Medulla oblongata (tissue), 1 donor: ENCODE measurements around the gene MYO1E.
A peak's percentile ranks its signal among the peaks of the same experiment; 100 is the strongest.
"Not testable (repeated sequence)": the region's sequence is repeated elsewhere in the genome, so short reads cannot be mapped to it uniquely, and the experiment has no call there.

ENCODE experiments used
- DNase-seq: peaks from one replicate; pipeline ENCODE4 v3.0.0-alpha.2; 2015; ENCODE audit errors: extremely low spot score

MYO1E gene

DNA sequence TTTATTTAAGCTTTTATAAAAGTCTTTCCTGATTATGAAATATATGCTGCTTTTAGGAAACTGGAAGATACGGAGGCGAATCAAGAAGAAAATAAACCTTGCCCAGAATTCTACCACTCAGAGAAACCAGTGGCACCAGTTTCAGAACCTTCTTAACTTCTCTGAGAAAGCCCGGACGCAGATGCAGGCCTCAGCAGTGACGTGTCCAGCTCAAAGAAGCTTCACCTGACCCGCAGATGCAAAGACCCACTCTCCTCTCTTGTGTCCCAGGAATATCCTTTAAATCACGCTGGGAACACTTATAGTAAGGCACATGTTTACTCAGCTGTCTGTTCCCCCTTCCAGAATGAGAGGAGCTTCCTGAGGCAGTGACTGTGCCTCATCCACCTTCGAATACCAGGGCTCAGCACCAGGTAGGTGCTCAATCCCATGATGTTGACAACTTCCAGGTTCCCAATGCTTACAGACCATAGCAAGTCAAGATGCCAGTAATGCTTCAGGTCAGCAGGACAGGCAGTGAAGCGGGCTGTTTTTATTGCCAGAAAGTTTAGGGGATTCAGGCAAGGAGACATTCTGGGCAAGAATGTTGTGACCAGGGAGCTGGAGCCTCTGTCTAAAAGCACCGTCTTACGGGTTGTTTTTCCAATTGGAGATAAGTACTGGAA is 205.9 kb downstream of the MYO1E start:
- DNase-seq, result peak; percentile 30

DNA sequence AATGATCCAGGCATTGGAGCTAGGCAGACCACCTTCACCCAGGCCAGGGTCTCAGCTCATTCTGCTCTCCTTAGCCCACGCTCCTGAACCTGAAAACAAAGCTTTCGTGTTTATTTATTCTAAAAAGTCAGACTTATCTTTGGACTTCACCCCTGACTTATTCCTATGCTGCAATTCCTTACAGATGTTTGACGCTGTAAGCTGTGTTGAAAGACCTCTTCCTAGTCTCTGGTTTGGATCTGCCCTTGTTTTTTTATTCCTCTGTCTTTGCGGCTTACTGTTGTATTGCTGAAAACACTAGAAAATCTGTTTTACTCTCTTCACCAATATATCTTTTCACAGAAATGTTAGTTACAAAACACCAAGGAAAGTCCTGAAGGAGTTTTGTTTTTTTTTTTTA is 206.5 kb downstream of the MYO1E start:
- no peak for DNase-seq

DNA sequence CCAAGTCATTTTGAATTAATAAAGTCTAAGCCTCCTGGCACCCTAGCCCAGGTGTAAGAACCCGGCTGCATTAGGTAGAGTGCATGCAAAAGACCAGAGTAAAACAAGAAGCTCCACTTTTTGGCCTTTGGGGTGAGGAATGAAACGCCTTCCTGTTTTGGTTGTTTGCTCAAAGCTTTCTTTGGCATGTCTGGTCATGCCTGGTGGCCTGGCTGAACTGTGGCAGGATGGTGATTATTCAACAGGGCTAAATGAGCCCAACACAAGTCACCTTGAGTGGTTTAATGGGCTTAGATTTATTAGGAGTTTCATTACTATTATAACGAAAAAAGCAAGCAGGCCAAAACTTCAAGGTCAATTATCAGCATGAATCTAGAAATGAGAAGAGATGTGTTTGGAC is 206.9 kb downstream of the MYO1E start:
- no peak for DNase-seq

DNA sequence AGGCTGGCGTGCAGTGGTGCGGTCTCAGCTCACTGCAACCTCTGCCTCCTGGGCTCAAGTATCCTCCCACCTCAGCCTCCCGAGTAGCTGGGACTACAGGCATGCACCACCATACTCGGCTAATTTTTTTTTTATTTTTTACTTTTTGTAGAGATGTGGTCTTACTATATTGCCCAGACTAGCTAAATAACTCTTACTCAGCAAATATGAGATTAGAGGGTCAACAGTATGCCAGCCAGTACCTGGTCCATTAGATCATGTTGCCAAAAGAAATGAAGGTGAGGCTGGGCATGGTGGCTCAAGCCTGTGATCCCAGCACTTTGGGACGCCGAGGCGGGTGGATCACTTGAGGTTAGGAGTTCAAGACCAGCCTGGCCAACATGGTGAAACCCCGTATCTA is 210.6 kb downstream of the MYO1E start:
- not testable (repeated sequence) for DNase-seq

DNA sequence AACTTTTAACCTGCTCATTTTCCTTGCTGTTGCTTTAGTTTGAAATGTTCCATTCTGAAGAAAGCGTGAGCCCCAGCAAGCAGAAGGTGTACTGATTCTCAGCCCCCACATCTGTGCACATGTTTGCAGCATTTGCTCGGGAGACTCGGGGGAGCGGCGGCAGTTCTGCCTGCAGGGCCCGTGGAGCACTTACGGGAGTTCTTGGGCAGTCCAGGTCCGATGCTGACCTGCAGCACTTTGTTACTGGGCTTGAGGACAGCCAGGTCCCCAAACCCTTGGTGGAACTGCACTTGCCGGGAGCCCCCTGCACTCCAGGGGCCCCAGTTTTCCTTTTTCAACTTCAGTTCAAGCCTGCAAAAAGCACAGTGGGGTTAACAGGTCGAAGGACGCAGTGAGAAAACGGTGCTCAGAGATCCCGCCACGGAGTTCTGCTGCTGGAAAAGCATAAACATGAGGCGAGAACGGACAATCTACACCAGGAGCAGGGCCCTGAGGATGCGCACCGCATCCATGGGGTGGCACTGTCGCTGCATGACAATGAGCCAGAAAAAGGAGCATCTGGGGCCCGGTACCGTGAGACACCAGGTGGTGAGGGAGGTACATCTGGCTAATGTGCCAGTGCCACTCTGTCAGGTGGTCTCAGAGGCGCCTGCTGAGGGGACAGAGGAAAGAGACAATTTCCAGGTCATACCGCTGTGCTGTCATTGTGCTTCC is 211.6 kb downstream of the MYO1E start:
- DNase-seq, result no peak

DNA sequence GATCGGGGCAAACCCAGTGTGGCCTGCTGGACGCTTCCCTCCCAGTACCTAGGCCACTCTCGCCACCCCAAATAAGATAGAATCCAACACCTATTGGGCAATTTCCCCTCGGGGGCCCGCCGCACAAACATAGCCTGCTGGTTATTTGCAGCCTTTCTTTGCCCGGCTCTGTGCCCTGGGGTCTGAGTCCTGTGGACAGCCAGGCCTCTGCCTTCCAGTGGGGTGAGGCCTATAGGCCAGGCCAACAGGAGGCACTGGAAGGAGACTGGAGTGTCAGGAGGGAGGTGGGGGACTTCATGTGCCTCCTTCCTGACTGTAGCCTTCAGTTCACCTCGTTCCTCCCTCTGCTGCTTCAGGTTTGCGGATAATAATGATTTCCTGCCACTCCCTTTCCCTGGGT is 213.5 kb downstream of the MYO1E start:
- DNase-seq, result no peak

DNA sequence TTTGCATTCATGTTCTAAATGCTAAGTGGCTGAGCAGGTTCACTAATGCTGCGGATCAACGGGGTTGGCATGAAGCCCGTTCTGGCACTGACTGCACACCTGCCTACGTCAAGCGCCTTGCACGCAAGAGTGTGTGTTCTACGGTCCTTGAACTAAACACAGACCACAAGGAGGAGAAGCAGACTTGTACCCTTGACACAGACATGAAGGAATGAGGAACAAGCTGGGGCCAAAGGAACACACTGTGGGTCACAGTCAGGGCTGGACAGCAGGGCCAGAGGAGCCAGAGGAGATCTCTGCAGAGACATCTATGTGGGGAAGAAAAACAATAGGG is 214.0 kb downstream of the MYO1E start:
- no peak for DNase-seq

DNA sequence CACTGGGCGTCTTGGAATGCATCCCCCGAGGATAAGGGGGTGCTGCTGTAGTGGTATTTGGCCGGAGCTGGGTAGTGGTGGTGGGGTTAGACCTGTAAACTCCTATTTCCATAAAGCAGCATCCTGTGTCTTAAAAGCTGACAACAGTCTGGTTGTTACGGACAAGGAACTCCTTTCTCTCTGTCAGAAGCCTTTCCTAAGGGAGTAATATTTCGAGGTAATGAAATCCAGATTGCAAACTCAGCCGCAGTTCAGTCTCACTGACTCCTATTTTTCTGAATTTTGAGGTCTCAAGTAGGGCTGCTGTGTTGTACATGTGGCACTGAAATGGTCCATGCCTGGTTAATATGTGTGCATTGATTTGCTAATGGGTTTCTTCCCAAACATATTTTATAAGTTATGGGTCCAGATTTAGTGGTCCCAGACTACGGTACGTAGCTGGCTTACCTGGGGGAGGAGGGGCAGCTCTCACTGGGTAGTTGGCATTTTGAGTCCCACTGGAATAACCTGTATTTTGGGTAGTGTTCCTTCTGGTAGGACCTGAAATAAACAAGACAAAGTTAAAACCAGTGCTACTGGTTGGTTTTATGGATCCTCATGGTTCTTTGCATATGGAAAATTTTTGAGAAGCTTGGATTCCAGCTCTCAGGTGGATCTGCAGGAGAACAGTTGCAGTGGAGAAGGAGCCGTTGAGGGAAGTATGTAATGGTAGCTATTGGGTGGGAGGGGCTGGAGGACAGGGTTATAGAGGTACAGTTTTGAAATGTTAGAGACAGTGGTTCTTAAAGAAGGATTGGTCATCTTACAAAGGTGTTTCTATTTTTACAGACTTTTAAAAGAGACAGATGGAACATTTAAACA is 214.6 kb downstream of the MYO1E start:
- DNase-seq, result no peak

DNA sequence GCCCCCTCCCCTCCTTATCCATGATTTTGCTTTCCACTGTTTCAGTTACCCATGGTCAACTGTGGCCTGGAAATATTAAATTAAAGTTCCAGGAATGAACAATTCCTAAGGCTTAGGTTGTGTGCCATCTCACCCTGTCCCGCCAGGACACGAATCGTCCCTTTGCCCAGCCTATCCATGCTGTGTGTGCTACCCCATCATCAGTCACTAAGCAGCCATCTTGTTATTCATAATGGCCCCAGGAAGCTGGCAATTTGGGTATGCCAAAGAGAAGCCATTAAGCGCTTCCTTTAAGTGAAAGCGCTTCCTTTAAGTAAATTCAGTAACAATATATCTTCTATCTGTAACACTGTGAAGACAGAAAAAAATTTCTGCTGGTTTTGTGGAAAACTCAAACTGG is 215.3 kb downstream of the MYO1E start:
- no peak for DNase-seq

DNA sequence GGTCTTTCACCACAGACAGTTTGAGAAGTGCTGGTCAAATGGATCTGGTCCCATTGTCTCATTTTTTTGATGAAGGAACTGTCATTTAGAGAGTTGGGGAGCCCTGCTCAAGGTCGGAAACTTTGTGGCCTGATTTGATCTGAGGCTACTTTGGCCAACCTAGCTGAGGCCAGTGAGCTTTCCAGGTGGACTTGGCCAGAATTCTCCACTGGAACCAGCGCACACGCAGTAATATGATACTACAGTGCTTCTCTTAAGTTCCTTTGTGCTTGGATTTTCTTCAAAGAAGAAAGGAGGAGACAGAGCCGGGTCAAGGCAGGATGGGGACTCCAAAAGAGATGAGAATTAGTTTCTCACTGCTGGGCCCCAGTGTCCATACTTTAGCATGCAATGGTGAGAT is 217.2 kb downstream of the MYO1E start:
- DNase-seq, result no peak

DNA sequence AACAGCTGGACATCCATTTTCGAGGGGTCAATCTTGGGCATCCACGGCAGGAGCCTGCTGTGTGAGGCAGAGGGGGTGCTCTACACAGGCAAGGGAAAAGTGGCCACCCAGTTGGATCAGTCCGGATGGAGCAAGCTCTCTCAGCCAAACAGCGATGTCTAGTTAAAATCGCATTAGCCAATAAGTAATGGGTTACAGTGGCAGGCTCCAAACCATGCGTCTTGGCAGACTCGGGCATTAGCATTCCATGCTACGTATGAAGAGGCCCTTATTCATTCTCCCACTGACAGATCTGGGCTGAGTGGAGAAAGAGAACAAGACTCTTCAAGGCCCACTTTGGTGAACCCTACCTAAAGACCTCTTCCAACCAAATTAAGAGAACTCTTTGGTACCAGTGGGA is 218.4 kb downstream of the MYO1E start:
- DNase-seq, result no peak

DNA sequence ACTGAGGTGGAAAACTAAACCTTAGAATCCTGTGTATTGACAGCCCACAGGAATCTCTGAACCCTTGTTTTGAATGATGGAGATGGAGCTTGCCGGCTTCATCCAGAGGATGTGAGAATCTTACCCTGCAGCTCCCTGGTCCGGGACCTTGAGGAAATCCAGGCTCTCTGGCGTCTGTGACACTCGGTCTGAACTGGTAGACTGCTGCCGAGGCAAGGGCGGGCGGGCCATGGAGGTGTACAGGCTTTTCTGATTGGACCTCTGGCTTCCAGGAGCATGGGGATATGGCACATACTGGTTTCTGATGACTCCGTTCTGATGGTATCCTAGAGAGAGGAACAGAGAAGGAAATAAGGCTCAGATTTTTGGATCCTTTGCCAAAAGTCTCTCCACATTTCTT is 219.2 kb downstream of the MYO1E start:
- DNase-seq, result no peak

DNA sequence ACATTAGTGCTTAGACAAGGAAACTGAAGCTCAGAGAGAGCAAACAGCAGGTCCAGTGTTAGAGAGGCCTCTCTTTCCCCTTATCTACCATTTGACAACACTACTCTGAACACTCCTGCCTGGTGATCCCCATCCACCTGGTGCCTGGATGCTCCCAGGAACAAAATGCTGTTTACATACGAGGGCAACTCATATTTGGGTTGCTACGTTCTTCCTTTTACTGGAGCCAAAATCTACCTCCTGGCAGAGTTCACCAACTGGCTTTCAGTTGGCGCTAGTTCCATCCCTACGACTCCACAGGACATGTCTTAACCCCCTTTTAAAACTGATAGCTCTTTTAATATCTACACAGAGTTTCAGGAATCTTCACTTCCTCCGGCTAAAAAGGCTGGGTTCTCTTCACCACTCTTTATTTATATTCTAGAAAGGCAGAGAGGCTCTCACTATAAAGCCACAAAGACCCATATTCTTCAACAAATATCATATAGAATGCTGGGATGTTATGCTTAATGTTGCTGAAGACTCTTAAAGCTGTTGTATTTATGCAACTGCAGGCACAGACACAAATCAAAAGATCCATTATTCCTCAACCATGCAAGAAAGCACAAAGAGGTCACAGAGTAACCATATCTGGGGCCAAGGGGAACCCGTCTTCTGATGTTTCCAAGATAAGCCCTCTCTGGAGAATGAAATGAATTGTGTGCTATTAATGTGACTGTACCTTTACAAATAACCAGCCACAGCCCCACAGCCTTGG is 219.8 kb downstream of the MYO1E start:
- no peak for DNase-seq

DNA sequence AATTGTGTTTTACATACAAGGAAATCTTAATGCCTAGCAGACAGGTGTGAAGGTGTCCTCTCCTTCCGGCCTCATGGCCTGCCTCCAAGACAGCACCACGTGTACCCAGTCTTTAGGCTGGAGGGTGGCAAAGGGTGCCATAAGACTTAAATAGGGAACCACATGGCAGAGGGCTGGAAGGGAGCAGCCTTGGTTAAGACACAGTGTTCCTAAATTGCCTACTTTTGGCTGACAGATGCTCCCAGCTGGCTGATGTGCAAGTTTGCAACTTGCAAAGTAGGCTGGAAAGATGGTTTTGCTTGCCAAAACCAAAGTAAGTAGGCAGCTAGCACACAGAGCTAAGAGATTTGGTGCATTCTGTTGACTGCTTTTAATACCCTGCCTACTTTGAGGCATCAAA is 222.5 kb downstream of the MYO1E start:
- DNase-seq, result peak; percentile 59

DNA sequence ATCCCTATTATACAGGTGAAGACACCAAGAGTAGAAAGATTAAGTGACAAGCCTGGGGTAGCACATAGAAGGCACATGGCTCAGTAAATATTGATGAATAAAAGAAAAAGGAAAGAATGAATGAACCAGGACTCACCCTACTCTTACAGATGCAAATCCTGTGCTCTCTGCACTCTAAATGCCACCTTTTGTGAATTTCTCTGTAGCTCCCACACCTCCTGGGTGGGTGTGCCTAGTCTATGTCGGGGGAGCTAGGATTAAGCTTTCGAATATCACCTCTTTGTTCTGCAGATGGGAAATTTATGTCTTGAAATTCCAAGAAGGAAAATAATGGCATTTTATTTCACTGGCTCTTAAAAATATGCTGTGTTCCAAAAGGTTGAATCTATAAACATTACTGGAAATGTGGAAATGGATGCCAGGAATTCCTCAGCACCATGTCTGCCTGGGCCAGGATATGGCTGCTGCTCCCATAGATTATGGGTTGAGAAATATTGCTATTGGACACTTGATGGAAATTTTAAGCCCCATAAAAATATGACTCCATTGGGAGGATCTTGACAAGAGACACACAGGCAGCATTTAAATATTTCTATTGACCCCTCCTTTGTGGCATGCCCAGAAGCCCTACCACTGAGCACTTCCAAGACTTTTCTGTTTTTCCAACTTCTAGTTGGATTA is 224.4 kb downstream of the MYO1E start:
- DNase-seq, result no peak

DNA sequence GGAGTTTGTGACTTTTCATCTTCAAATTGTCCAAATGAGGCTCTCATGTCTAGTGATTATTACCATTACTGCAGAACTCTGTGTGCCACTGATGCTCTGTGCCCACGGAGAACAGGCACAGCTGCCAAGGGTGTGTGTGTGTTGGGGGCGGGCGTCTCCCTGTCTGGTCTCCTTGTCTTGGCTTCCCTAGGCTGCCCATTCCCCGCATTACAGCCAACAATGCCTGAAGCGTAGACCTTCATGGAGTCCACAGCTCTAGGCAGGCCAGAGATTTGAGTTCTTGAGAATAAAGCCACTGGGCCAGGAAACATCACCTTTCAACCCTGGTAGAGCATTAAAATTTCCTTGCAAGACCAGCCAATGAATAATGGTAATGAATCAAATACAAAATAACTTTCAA is 225.0 kb downstream of the MYO1E start:
- no peak for DNase-seq

DNA sequence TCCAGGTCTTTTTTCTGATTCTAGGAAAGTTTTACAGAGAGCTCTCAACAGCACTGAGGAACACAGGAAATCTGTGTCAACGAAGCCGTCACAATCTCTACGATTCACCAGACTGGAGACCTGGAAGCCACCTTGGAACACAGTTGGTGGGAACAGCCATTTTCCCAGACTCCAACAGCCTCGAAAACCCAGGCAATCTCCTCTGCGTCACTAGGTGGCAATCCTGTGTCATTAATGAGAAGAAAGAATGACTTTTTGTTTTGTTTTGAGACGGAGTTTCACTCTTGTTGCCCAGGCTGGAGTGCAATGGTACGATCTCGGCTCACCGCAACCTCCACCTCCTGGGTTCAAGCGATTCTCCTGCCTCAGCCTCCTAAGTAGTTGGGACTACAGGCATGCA is 228.1 kb downstream of the MYO1E start:
- peak; percentile 48 for DNase-seq

DNA sequence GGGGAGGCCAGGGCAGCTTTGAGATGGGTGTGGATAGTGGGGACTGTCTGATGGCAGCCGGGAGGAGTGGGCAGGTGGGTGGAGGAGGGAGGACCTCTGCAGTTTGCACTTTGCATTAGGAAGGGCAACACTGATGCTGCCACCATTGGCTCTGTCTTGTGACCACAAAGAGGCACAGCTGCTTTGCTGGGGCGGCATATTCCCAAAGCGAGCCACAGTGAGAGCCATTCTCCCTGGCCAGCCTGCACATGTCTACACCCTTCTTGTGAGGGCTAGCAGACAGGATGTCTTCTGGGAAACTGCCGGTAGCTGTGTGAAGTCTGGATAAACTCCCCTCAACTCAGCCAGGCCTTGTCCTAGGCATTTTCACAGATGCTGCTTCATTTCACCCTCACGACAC is 229.4 kb downstream of the MYO1E start:
- no peak for DNase-seq

DNA sequence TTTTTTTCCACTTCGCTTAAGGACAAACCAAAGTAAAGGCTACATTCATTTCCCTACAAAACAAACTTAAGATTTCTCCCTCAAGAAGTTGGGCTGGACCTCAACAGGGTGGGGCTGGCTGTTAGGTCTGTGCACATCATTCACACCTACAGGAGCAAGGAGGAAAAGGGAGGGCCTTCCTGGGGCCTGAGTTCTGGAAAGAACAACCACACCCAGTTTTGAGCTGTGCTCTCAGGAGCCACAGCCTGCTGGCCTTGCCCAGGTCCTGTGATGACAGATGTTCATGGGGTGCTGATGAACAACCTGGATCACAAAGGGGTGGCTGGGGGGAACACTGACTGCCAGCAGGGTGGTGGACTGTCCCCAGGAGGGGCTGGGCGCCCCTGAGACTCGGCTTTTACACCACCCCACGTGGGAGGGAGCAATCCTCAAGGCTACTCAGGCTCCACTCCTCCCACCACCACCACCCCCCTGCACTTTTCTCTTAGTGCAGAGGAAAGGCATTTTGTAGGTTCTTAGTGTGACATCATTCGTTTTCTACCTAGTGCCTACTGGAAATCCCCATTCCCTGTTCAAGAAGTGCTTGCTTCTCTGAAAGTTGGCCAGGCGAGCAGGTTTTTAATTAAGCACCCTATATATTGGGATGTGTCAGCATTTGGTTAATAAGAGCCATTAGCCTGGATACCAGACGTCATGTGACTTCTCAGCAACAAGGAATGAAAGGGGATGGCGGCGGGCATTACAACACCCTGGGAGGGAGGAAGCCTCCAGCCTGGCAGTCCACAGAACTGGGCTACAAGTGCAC is 232.0 kb downstream of the MYO1E start:
- no peak for DNase-seq

DNA sequence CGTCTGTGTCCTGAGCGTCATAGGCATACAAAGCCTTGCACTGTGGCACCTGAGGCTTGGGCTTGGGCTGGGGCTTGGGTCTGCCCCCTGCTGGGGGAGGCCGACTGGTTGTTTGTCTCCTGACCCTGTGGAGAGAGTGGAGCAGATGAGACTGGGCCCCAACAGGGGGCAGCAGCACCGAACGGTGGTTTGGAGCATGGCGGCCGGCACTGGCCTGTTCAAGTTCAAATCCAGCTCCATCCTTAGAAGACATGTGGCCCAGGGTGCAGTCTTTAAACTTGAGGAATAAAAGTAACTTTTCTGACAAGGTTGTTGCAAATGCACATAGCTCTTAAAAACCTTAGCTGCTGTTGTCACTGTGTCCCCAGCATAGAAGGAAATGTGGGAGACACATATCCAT is 234.4 kb downstream of the MYO1E start:
- DNase-seq, result no peak

DNA sequence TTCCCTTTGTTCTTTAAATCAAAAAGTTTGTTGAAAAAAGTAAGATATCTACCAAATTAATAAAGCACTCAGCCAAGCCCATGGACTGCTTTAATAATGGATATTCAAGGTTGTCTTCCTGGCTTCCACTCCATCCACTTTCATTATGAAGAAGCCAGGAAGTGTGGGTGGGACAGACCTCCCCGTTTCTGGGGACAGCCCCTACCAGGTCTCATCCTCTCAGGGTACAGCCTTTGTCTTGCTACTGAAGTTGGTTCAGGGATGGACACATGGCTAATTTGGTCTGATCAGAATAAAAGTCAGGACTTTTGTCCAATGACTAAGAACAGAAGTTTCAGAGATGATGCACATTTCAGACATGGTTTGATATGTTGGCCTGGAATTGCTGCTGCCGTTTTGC is 235.1 kb downstream of the MYO1E start:
- DNase-seq, result no peak
